DND-41 (cell line): ENCODE results near the gene CFAP65.

Experiments
- ATAC-seq: fragments of 200-7000 bp; cut with Tn5 transposase; 3 replicates; pipeline ENCODE4 v1.9.1; 2021; ENCODE audit warnings: low read depth; ENCODE audit not compliant: insufficient read depth
- DNase-seq: peaks from one replicate; pipeline ENCODE4 v3.0.0-alpha.2; 2020
- H2AFZ ChIP-seq: 2 replicates; pipeline ENCODE4 v1.6.0; 2012; ENCODE audit warnings: low read depth, low read length
- H3K27ac ChIP-seq: 2 replicates; pipeline ENCODE4 v1.5.1; 2012; ENCODE audit warnings: low read length, inconsistent platforms
- H3K27me3 ChIP-seq: fragments of 200-600 bp; sonication (generic); 2 replicates; pipeline ENCODE4 v1.6.0; 2012; ENCODE audit warnings: low read length, mild to moderate bottlenecking, inconsistent platforms; ENCODE audit not compliant: insufficient read depth, poor library complexity
- H3K36me3 ChIP-seq: 2 replicates; pipeline ENCODE4 v1.5.1; 2012; ENCODE audit warnings: low read length, inconsistent platforms; ENCODE audit not compliant: insufficient read depth
- H3K4me1 ChIP-seq: 2 replicates; pipeline ENCODE4 v1.5.1; 2012; ENCODE audit warnings: mild to moderate bottlenecking, low read length; ENCODE audit not compliant: insufficient read depth
- H3K4me2 ChIP-seq: 2 replicates; pipeline ENCODE4 v1.6.0; 2012; ENCODE audit warnings: mild to moderate bottlenecking, moderate library complexity, low read length, inconsistent platforms; ENCODE audit not compliant: insufficient read depth
- H3K4me3 ChIP-seq, 2 experiments: fragments of 200-600 bp in 1 of 2; shearing (Covaris generic) in 1 of 2; 2 replicates each; pipeline ENCODE4 v1.5.1; 2012 to 2016; ENCODE audit warnings: inconsistent platforms in 2 of 2, low read length in 2 of 2, mild to moderate bottlenecking in 2 of 2, low read depth in 1 of 2, moderate library complexity in 1 of 2
- H3K79me2 ChIP-seq: 2 replicates; pipeline ENCODE4 v1.6.0; 2012; ENCODE audit warnings: low read length, inconsistent platforms; ENCODE audit not compliant: insufficient read depth
- H3K9ac ChIP-seq: 2 replicates; pipeline ENCODE4 v1.6.0; 2012; ENCODE audit warnings: low read depth, mild to moderate bottlenecking, inconsistent platforms, low read length, moderate library complexity
- H3K9me3 ChIP-seq: 2 replicates; pipeline ENCODE4 v1.5.1; 2012; ENCODE audit warnings: low read length, moderate library complexity, mild to moderate bottlenecking, inconsistent platforms; ENCODE audit not compliant: insufficient read depth, severe bottlenecking
- H4K20me1 ChIP-seq: 2 replicates; pipeline ENCODE4 v1.6.0; 2012; ENCODE audit warnings: low read length; ENCODE audit not compliant: insufficient read depth
- CTCF ChIP-seq: IDR thresholded peaks from 2 replicates; pipeline ENCODE4 v1.5.1; 2012; ENCODE audit warnings: borderline replicate concordance, low read length, moderate library complexity, mild to moderate bottlenecking; ENCODE audit not compliant: poor library complexity, severe bottlenecking; ENCODE audit errors: extremely low read depth
- EZH2 ChIP-seq: IDR thresholded peaks from 3 replicates; pipeline ENCODE4 v1.6.1; 2012; ENCODE audit warnings: borderline replicate concordance, low read depth, mild to moderate bottlenecking, moderate library complexity, low read length, inconsistent platforms; ENCODE audit not compliant: severe bottlenecking

CFAP65 gene

GRCh38 chr2:219087848-219088247 lies 46.5 kb upstream of the CFAP65 start:
- H4K20me1 ChIP-seq = no peaks in the 10 kb centered on the region
- H2AFZ ChIP-seq = no peak overlapping the region
- H3K27ac ChIP-seq = no peak overlapping the region
- H3K79me2 ChIP-seq = no peaks in the 10 kb centered on the region
- no peaks in the 10 kb centered on the region for H3K9me3 ChIP-seq
- no peaks in the 10 kb centered on the region for H3K4me1 ChIP-seq
- no peak for ATAC-seq
- no peaks in the 10 kb centered on the region for H3K36me3 ChIP-seq
- no peak overlapping the region for H3K4me2 ChIP-seq
- no peaks in the 10 kb centered on the region for H3K27me3 ChIP-seq
- no peak overlapping the region for H3K9ac ChIP-seq
- DNase-seq = no peak
- TF ChIP-seq EZH2 = no peak
- TF ChIP-seq CTCF = no peak
- no peak overlapping the region for H3K4me3 ChIP-seq

- H4K20me1 ChIP-seq = no peaks in the 10 kb centered on the region
- TF ChIP-seq CTCF (no peak), EZH2 (no peak)
- DNase-seq = no peak
- H3K4me3 ChIP-seq = no peak overlapping the region
- no peak overlapping the region for H3K27ac ChIP-seq
- H3K4me1 ChIP-seq = no peaks in the 10 kb centered on the region
- H3K9ac ChIP-seq = no peak overlapping the region
- no peak for ATAC-seq
- no peak overlapping the region for H3K4me2 ChIP-seq
- no peaks in the 10 kb centered on the region for H3K9me3 ChIP-seq
- no peaks in the 10 kb centered on the region for H3K79me2 ChIP-seq
- no peak overlapping the region for H2AFZ ChIP-seq
- H3K36me3 ChIP-seq = no peaks in the 10 kb centered on the region
- no peaks in the 10 kb centered on the region for H3K27me3 ChIP-seq
Measured at GRCh38 chr2:219087361-219087760, 46.0 kb upstream of the CFAP65 start.

GRCh38 chr2:219086196-219086595 lies 44.9 kb upstream of the CFAP65 start:
- H3K36me3 ChIP-seq = no peaks in the 10 kb centered on the region
- no peaks in the 10 kb centered on the region for H3K79me2 ChIP-seq
- no peaks in the 10 kb centered on the region for H3K27me3 ChIP-seq
- no peak for TF ChIP-seq EZH2
- TF ChIP-seq CTCF = no peak
- no peak overlapping the region for H3K4me2 ChIP-seq
- H3K9me3 ChIP-seq = no peaks in the 10 kb centered on the region
- H3K27ac ChIP-seq = no peak overlapping the region
- ATAC-seq (no peak), DNase-seq (no peak)
- H4K20me1 ChIP-seq = no peaks in the 10 kb centered on the region
- H3K9ac ChIP-seq = no peak overlapping the region
- H3K4me3 ChIP-seq = no peak overlapping the region
- H3K4me1 ChIP-seq = no peaks in the 10 kb centered on the region
- no peak overlapping the region for H2AFZ ChIP-seq

GRCh38 chr2:219084791-219085190 lies 43.5 kb upstream of the CFAP65 start:
- Histone ChIP-seq H4K20me1 (no peaks in the 10 kb centered on the region), H3K27ac (no peak overlapping the region), H2AFZ (no peak overlapping the region), H3K9ac (no peak overlapping the region), H3K4me1 (no peaks in the 10 kb centered on the region), H3K27me3 (no peaks in the 10 kb centered on the region), H3K36me3 (no peaks in the 10 kb centered on the region), H3K4me2 (no peak overlapping the region), H3K9me3 (no peaks in the 10 kb centered on the region), H3K4me3 (no peak overlapping the region), H3K79me2 (no peaks in the 10 kb centered on the region)
- TF ChIP-seq CTCF = no peak
- TF ChIP-seq EZH2 = no peak
- DNase-seq (no peak), ATAC-seq (peak; percentile 57; the same call in 2 of the 3 replicates)
